MM.1S (cell line): ENCODE results near the gene METTL27.

Experiments
- EZH2 ChIP-seq: fragments of 300-600 bp; sonication (generic); optimal IDR thresholded peaks from 2 replicates; pipeline ENCODE3; 2017; ENCODE audit warnings: low read depth, mild to moderate bottlenecking, antibody characterized with exemption, low read length, mixed read lengths
- EZH2phosphoT487 ChIP-seq: fragments of 300-600 bp; sonication (generic); IDR thresholded peaks from 2 replicates; pipeline ENCODE4 v1.6.1; 2018; ENCODE audit warnings: antibody characterized with exemption, low read length
- TF ChIP-seq, protein P1 (sequence below): fragments of 300-600 bp; sonication (generic); IDR thresholded peaks from 2 replicates; pipeline ENCODE4 v1.5.1; 2016; ENCODE audit warnings: antibody characterized with exemption, low read length, mixed read lengths

DNA sequence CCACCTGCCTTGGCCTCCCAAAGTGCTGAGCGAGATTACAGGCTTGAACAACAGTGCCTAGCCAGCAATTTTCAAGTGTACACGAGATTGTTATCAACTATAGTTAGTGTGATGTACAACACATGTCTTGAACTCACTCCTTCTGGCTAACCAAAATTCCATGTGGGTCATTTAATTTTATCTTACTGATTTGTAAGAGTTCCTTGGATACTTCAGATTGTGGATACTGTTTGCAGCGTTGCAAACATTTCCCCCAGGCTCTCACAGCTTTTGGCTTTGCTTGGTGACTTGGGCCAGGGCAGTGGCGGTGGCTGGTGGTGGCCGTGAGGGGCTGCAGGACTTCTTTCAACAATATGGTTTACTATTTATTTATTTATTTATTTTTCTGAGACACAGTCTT, 10.2 kb upstream of the METTL27 start:
- TF ChIP-seq, protein P1, sequence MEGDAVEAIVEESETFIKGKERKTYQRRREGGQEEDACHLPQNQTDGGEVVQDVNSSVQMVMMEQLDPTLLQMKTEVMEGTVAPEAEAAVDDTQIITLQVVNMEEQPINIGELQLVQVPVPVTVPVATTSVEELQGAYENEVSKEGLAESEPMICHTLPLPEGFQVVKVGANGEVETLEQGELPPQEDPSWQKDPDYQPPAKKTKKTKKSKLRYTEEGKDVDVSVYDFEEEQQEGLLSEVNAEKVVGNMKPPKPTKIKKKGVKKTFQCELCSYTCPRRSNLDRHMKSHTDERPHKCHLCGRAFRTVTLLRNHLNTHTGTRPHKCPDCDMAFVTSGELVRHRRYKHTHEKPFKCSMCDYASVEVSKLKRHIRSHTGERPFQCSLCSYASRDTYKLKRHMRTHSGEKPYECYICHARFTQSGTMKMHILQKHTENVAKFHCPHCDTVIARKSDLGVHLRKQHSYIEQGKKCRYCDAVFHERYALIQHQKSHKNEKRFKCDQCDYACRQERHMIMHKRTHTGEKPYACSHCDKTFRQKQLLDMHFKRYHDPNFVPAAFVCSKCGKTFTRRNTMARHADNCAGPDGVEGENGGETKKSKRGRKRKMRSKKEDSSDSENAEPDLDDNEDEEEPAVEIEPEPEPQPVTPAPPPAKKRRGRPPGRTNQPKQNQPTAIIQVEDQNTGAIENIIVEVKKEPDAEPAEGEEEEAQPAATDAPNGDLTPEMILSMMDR, result no peak
- TF ChIP-seq EZH2phosphoT487 (no peak), EZH2 (no peak)
